GM18873 (cell line): ENCODE results near the gene SLC25A15.
"Not testable (repeated sequence)": the region's sequence is repeated elsewhere in the genome, so short reads cannot be mapped to it uniquely, and the experiment has no call there.

Experiments
- ATAC-seq: cut with Tn5 transposase; IDR thresholded peaks from one replicate; pipeline ENCODE4 v1.9.1; 2021; ENCODE audit warnings: mild to moderate bottlenecking, moderate library complexity, moderate number of reproducible peaks; ENCODE audit not compliant: unreplicated experiment, low FRiP score

SLC25A15 gene

GRCh38 chr13:40812102-40812501 lies 22.7 kb downstream of the SLC25A15 start:
- no peak for ATAC-seq

GRCh38 chr13:40812724-40813445 lies 23.5 kb downstream of the SLC25A15 start:
- no peak for ATAC-seq

DNA sequence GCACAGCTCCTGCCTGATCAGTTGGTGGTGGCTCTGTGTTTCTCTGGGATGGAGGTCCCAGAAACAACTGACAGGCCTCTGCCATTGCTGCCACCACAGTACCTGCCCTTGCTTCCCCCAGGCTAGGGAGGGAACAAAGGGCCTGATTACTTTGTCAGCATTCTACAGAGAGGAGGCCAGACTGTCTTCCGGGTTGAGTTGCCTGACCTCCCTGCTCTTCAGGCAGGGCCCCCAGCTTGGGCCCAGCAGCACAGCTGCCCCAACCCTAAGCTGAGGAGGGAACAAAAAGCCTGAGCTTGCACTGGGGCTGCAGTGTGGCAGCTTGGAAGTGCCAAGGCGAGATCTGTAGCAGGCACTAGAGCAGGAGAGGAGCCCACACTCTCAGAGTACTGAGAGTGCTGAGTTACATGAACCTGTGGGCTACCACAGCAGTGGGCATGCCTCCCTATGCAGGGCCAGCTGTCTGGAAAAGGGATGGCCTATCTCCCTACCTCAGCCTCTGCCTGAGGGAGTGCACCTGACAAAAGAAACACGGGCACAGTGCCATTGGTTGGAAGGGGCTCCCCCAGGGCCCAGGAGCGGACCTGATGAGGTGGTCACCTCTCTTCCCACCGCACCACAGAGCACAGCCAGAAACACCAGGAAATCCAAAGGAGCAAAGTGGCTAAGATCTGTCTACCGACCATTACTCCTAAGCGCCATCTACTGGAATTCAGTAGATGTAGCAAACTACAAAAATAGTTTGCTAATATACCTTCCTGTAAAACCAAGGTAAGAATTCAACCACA lies 24.4 kb downstream of the SLC25A15 start:
- ATAC-seq = no peak

DNA sequence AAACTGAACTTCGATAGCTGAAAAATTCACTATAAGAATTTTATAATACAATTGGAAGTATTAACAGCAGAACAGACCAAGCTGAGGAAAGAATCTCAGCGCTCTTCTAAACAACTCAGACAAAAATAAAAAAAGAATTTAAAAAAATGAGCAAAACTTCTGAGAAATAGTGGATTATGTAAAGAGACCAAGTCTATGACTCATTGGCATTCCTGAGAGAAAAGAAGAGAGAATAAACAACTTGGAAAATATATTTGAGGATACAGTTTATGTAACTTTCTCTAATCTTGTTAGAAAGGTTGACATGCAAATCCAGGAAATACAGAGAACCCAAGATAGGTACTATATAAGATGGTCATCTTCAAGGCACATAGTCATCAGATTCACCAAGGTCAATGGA lies 25.4 kb downstream of the SLC25A15 start:
- ATAC-seq = no peak

DNA sequence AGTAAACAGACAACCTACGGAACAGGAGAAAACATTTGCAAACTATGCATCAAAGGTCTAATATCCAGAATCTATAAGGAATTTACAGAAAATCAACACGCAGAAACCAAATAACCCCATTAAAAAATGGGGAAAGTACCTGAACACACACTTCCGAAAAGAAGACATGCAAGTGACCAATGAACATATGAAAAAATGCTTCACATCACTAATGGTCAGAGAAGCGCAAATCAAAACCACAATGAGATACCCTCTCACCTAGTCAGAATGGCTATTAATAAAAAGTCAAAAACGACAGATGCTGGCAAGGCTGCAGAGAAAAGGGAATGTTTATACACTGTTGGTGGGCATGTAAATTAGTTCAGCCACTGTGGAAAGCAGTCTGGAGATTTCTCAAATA lies 29.5 kb downstream of the SLC25A15 start:
- no peak for ATAC-seq

DNA sequence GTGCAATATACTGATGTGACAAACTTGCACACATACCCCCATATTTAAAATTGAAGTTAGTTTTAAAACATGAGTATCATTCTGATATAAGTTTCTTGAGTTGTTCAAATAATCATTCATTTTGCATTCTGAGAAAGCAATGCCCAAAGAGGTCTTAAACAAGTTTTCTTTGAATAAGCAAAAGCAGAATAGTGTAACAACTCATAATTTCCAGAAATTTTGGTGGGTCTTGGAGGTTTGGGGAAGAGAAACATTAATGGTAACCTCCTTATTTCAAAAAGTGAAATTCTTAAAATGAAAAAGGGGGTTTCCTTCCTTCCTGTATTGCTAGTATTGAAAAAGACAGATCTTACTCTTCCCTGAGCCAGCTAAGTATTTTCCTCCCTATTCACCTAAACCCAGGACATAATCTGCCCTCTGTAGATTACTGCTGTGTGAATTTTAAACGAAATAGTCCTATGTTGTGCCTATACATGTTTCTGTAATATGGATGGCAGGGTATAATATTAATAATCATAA lies 30.4 kb downstream of the SLC25A15 start:
- no peak for ATAC-seq

DNA sequence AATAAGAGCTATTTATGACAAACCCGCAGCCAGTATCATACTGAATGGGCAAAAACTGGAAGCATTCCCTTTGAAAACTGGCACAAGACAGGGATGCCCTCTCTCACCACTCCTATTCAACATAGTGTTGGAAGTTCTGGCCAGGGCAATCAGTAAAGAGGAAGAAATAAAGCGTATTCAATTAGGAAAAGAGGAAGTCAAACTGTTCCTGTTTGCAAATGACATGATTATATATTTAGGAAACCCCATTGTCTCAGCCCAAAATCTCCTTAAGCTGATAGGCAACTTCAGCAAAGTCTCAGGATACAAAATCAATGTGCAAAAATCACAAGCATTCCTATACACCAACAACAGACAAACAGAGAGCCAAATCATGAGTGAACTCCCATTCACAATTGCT lies 50.3 kb downstream of the SLC25A15 start:
- not testable (repeated sequence) for ATAC-seq

GRCh38 chr13:40840955-40841354 lies 51.5 kb downstream of the SLC25A15 start:
- not testable (repeated sequence) for ATAC-seq
